Measurements from ENCODE around the gene SPINK1.

DNA sequence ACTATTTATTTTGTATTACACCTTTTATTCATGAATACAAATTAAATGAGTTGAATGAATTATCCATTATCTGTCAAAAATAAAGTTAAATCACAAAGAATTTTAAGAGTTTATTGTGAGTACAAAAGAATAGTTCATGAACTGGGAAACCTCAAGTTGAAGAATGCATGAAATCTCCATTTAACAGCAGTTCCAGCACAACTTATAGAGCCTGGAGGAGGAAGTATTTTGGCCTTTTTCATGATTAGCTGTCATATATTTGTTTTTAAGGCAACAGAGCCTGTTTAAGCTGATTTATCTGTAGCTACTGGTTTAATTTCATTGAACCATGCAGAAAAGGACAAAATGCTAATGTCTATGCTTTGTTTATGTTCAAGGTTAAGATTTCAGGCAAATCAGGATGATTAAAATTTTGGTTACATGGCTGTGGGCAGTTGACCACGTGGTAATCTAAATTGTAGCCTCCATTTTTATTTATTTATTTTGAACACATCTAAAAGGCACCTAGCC is 12.2 kb downstream of the SPINK1 start:
- TF ChIP-seq GATA2 (IDR thresholded peaks at IDR 0.05; ENCODE audit: low read depth, low read length) (no peak), GATA3 (IDR thresholded peaks at IDR 0.05; ENCODE audit: low read depth, low read length) (no peak)

Data from SH-SY5Y (cell line).